HCT116 (cell line): ENCODE data around the gene ZNF594. TPM values are rescaled to one million over a fixed set of nuclear protein-coding genes. Genes with fewer than 3 reads are reported as not detected.

Experiments used
- ATAC-seq: fragments of 200-7000 bp; cut with Tn5 transposase; 2 replicates; pipeline ENCODE4 v1.9.1; 2020; ENCODE audit warnings: mild to moderate bottlenecking, moderate library complexity
- BruUV-seq: library from RNA; stranded (reverse); fragments of 400-500 nt; replicated peaks from 2 replicates; lab custom pipeline; 2021; lab: Mats Ljungman, UMichigan
- CTCF ChIA-PET: fragments of 300-600 bp; sonication (Branson Sonifier 250); formaldehyde crosslinking; loops from one replicate; lab custom pipeline; 2021; ENCODE audit warnings: antibody characterized with exemption; lab: Charles Lee
- POLR2A ChIA-PET: fragments of 300-600, 350-600 bp; sonication (Branson Sonifier 250); formaldehyde crosslinking; loops from one replicate; lab custom pipeline; 2021; ENCODE audit warnings: antibody characterized with exemption; lab: Charles Lee
- RAD21 ChIA-PET, 2 experiments: fragments of 300-600 bp; sonication (Branson Sonifier 250); formaldehyde crosslinking; loops; one replicate each; lab custom pipeline; 2023; ENCODE audit warnings: low total read pairs in 2 of 2; ENCODE audit not compliant: uncharacterized antibody in 2 of 2, unreplicated experiment in 2 of 2, low non-redundant PET in 1 of 2; lab: Charles Lee
- DNase-seq: peaks from one replicate; pipeline ENCODE4 v3.0.0-alpha.2; 2010; ENCODE audit warnings: low read depth, low spot score
- H2AFZ ChIP-seq: fragments of 200-600 bp; shearing (Covaris generic), sonication (generic); 2 replicates; pipeline ENCODE4 v1.6.1; 2017; ENCODE audit warnings: low read depth, mixed run types, mixed read lengths, antibody characterized with exemption, low read length; ENCODE audit not compliant: poor library complexity, severe bottlenecking
- H3K27ac ChIP-seq: 2 replicates; pipeline ENCODE4 v1.5.1; 2012; ENCODE audit warnings: low read depth, low read length
- H3K27me3 ChIP-seq: fragments of 200-600 bp; sonication (generic); 2 replicates; pipeline ENCODE4 v1.6.1; 2016; ENCODE audit warnings: mixed run types, low read length, mixed read lengths; ENCODE audit not compliant: insufficient read depth
- H3K36me3 ChIP-seq, 2 experiments: fragments of 200-500 bp in 1 of 2; fragments of 200-600 bp in 1 of 2; sonication (Bioruptor generic) in 1 of 2; sonication (generic) in 1 of 2; 2 replicates each; pipeline versions ENCODE4 v1.5.1 to v1.6.1; 2014 to 2016; ENCODE audit warnings: low read length in 2 of 2, inconsistent platforms in 1 of 2, mixed read lengths in 1 of 2, mixed run types in 1 of 2; ENCODE audit not compliant: insufficient read depth in 2 of 2, control insufficient read depth in 1 of 2
- H3K4me1 ChIP-seq, 2 experiments: fragments of 200-600 bp in 1 of 2; sonication (generic) in 1 of 2; 2 replicates each; pipeline versions ENCODE4 v1.5.1 to v1.6.1; 2012 to 2017; ENCODE audit warnings: low read length in 2 of 2, inconsistent platforms in 1 of 2, mild to moderate bottlenecking in 1 of 2, mixed read lengths in 1 of 2, mixed run types in 1 of 2, moderate library complexity in 1 of 2; ENCODE audit not compliant: insufficient read depth in 2 of 2, control insufficient read depth in 1 of 2
- H3K4me2 ChIP-seq: fragments of 200-600 bp; sonication (generic); 2 replicates; pipeline ENCODE4 v1.6.1; 2017; ENCODE audit warnings: mixed run types, low read length, mixed read lengths
- H3K4me3 ChIP-seq, 2 experiments: fragments of 200-600 bp in 1 of 2; sonication (generic) in 1 of 2; replicated peaks in 1 of 2; 2 replicates each; pipeline ENCODE4 v1.5.1; 2011 to 2016; ENCODE audit warnings: low read length in 2 of 2, control low read depth in 1 of 2, low read depth in 1 of 2, mild to moderate bottlenecking in 1 of 2, mixed read lengths in 1 of 2, mixed run types in 1 of 2
- H3K79me2 ChIP-seq: fragments of 200-600 bp; sonication (generic); 2 replicates; pipeline ENCODE4 v1.6.1; 2017; ENCODE audit warnings: mild to moderate bottlenecking, mixed run types, low read length, moderate library complexity, mixed read lengths; ENCODE audit not compliant: insufficient read depth
- H3K9ac ChIP-seq: fragments of 200-600 bp; sonication (generic); 2 replicates; pipeline ENCODE4 v1.6.1; 2016; ENCODE audit warnings: low read length, mixed read lengths
- H3K9me2 ChIP-seq: fragments of 200-600 bp; sonication (generic), shearing (Covaris generic); 2 replicates; pipeline ENCODE4 v1.6.1; 2017; ENCODE audit warnings: mixed run types, mild to moderate bottlenecking, moderate library complexity; ENCODE audit not compliant: insufficient read depth
- H3K9me3 ChIP-seq, 2 experiments: fragments of 200-500 bp in 1 of 2; fragments of 200-600 bp in 1 of 2; sonication (Bioruptor generic) in 1 of 2; sonication (generic) in 1 of 2; 2 replicates each; pipeline ENCODE4 v1.6.1; 2014 to 2017; ENCODE audit warnings: low read length in 2 of 2, mixed read lengths in 2 of 2, inconsistent platforms in 1 of 2, low read depth in 1 of 2, mild to moderate bottlenecking in 1 of 2, mixed run types in 1 of 2, moderate library complexity in 1 of 2; ENCODE audit not compliant: control insufficient read depth in 1 of 2, insufficient read depth in 1 of 2
- H4K20me1 ChIP-seq: fragments of 200-600 bp; sonication (generic), shearing (Covaris generic); 2 replicates; pipeline ENCODE4 v1.6.1; 2017; ENCODE audit warnings: mixed run types, mild to moderate bottlenecking, moderate library complexity; ENCODE audit not compliant: insufficient read depth
- CEBPB ChIP-seq: IDR thresholded peaks from 2 replicates; pipeline ENCODE4 v1.6.1; 2012; ENCODE audit warnings: low read depth
- EGR1 ChIP-seq: IDR thresholded peaks from 2 replicates; pipeline ENCODE4 v1.6.1; 2012; ENCODE audit warnings: low read depth
- ELF1 ChIP-seq: IDR thresholded peaks from 2 replicates; pipeline ENCODE4 v1.6.1; 2012; ENCODE audit warnings: low read depth, borderline replicate concordance
- EZH2 ChIP-seq: fragments of 200-600 bp; sonication (generic); IDR thresholded peaks from 2 replicates; pipeline ENCODE4 v1.6.1; 2017; ENCODE audit warnings: antibody characterized with exemption, mixed run types
- EZH2phosphoT487 ChIP-seq: fragments of 200-600 bp; IDR thresholded peaks from 2 replicates; pipeline ENCODE4 v1.6.1; 2018; ENCODE audit warnings: antibody characterized with exemption, borderline replicate concordance
- FOSL1 ChIP-seq: IDR thresholded peaks from 2 replicates; pipeline ENCODE4 v1.6.1; 2012; ENCODE audit warnings: low read depth
- JUND ChIP-seq: IDR thresholded peaks from 2 replicates; pipeline ENCODE4 v1.6.1; 2012
- MAX ChIP-seq: IDR thresholded peaks from 2 replicates; pipeline ENCODE4 v1.6.1; 2012
- POLR2A ChIP-seq: IDR thresholded peaks from 2 replicates; pipeline ENCODE4 v1.7.0; 2011; ENCODE audit warnings: borderline replicate concordance; ENCODE audit not compliant: insufficient read depth, insufficient read length; ENCODE audit errors: extremely low read depth
- POLR2AphosphoS5 ChIP-seq: IDR thresholded peaks from 2 replicates; pipeline ENCODE4 v1.6.1; 2011; ENCODE audit warnings: mild to moderate bottlenecking, low read depth, low read length, moderate library complexity
- RAD21 ChIP-seq: IDR thresholded peaks from 2 replicates; pipeline ENCODE4 v1.6.1; 2012; ENCODE audit warnings: low read depth, mild to moderate bottlenecking
- REST ChIP-seq: IDR thresholded peaks from 2 replicates; pipeline ENCODE4 v1.6.1; 2012; ENCODE audit warnings: low read depth
- SIN3A ChIP-seq: IDR thresholded peaks from 2 replicates; pipeline ENCODE4 v1.6.1; 2012; ENCODE audit warnings: low read depth
- TCF7L2 ChIP-seq: IDR thresholded peaks from 2 replicates; pipeline ENCODE4 v1.7.0; 2011; ENCODE audit warnings: borderline replicate concordance, inconsistent platforms; ENCODE audit not compliant: insufficient read depth, insufficient read length; ENCODE audit errors: extremely low read depth
- YY1 ChIP-seq: IDR thresholded peaks from 2 replicates; pipeline ENCODE4 v1.6.1; 2011; ENCODE audit warnings: low read length, low read depth, moderate library complexity, mild to moderate bottlenecking; ENCODE audit not compliant: insufficient replicate concordance; ENCODE audit errors: extremely low read depth
- ZNF274 ChIP-seq: fragments of 200-500 bp; sonication (Bioruptor generic); IDR thresholded peaks from 2 replicates; pipeline ENCODE4 v1.6.1; 2014; ENCODE audit warnings: mild to moderate bottlenecking, low read depth, low read length, inconsistent platforms
- intact Hi-C: fragments of 100-400 bp; cut with micrococcal nuclease; formaldehyde crosslinking; loops from 2 replicates; pipeline ENCODE4 v1.10.0; 2022
- total RNA-seq: library from RNA; stranded (reverse); gene quantifications from one replicate; pipeline ENCODE4 v1.2.1, GENCODE V29; 2021; ENCODE audit not compliant: unreplicated experiment
- TF ChIP-seq, protein P1 (sequence below): IDR thresholded peaks from 2 replicates; pipeline ENCODE4 v1.6.1; 2011; ENCODE audit warnings: mild to moderate bottlenecking, low read length, moderate library complexity; ENCODE audit not compliant: insufficient replicate concordance; ENCODE audit errors: extremely low read depth

The ZNF594 gene
- total RNA-seq, 1 experiment from 2014 or later: 8.3 TPM

DNA sequence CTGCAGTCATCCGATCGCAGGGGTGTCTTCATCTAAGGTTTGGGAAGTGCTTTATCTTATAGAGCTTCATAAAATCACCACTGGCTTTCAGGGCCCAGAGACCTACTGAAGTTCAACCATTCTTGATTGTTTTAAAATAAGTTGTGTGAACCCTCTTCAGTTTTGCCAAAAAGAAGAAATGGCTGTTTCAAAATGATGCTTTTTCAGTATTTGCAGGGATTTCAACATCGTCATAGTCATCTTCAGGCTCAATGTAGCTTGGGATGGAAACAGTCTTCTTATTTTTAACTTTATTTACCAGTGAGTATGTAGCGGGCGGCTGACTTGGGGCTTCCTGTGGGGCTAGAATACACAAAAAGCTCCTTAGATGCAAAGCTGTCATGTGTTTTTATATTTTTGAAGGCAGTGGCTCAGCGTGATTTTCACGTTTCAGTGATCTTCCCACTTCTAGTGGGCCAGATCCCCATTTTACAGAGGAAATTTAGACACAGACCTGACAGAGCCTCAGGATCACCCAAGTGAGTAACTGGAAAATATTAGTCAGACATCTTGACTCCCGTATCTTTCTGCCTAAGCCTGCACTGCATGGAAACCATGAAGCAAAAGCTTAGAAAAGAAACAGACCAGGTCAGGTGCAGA lies 19.1 kb upstream of the ZNF594 start:
- Histone ChIP-seq H3K9me2 (no peaks in the 10 kb centered on the region), H3K9ac (no peak overlapping the region), H3K36me3 (no peaks in the 10 kb centered on the region), H4K20me1 (no peaks in the 10 kb centered on the region), H3K27me3 (no peaks in the 10 kb centered on the region), H3K4me1 (no peaks in the 10 kb centered on the region), H3K9me3 (no peaks in the 10 kb centered on the region), H3K27ac (no peak overlapping the region), H3K79me2 (no peaks in the 10 kb centered on the region), H3K4me3 (no peak overlapping the region), H3K4me2 (no peak overlapping the region), H2AFZ (no peak overlapping the region)
- intact Hi-C loops: no loop called here
- CTCF ChIA-PET: no interaction called here
- POLR2A ChIA-PET: no interaction called here
- no TSS peak for BruUV-seq
- RAD21 ChIA-PET: no interaction called here
- DNase-seq: no peak
- ATAC-seq: no peak
- TF ChIP-seq EZH2phosphoT487 (no peak), TCF7L2 (no peak), SIN3A (no peak), ZNF274 (no peak), ELF1 (no peak), YY1 (no peak)
- TF ChIP-seq, protein P1, sequence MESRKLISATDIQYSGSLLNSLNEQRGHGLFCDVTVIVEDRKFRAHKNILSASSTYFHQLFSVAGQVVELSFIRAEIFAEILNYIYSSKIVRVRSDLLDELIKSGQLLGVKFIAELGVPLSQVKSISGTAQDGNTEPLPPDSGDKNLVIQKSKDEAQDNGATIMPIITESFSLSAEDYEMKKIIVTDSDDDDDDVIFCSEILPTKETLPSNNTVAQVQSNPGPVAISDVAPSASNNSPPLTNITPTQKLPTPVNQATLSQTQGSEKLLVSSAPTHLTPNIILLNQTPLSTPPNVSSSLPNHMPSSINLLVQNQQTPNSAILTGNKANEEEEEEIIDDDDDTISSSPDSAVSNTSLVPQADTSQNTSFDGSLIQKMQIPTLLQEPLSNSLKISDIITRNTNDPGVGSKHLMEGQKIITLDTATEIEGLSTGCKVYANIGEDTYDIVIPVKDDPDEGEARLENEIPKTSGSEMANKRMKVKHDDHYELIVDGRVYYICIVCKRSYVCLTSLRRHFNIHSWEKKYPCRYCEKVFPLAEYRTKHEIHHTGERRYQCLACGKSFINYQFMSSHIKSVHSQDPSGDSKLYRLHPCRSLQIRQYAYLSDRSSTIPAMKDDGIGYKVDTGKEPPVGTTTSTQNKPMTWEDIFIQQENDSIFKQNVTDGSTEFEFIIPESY: no peak
- TF ChIP-seq, all 23 proteins: peak for 0

DNA sequence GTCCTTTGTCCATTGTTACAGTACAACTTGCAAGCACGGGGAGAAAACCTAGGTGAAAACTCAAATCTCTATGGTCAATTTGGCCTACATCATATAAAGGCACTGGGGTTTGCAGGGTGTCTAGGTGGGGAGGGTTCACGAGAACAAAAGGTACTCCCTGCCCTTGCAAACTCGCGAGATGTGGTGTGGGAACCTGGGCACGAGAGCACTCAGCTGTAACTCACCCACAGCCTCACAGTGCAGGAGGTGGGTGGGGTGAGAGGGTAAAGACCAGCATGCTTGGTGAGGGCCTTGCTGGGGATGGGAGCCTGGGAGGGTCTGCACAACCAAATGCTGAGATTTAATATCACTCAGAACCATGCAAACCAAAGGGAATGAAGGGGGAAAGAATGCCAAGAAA lies 18.4 kb upstream of the ZNF594 start:
- no TSS peak for BruUV-seq
- CTCF ChIA-PET: no interaction called here
- RAD21 ChIA-PET: no interaction called here
- no peak overlapping the region for H3K4me2 ChIP-seq
- no peaks in the 10 kb centered on the region for H3K27me3 ChIP-seq
- H3K9ac ChIP-seq: no peak overlapping the region
- H3K27ac ChIP-seq: no peak overlapping the region
- no peak overlapping the region for H2AFZ ChIP-seq
- POLR2A ChIA-PET: no interaction called here
- no peaks in the 10 kb centered on the region for H4K20me1 ChIP-seq
- intact Hi-C loops: no loop called here
- no peaks in the 10 kb centered on the region for H3K9me2 ChIP-seq
- H3K79me2 ChIP-seq: no peaks in the 10 kb centered on the region
- no peak overlapping the region for H3K4me3 ChIP-seq
- DNase-seq (no peak), ATAC-seq (no peak)
- no peaks in the 10 kb centered on the region for H3K36me3 ChIP-seq
- H3K4me1 ChIP-seq: no peaks in the 10 kb centered on the region
- H3K9me3 ChIP-seq: no peaks in the 10 kb centered on the region
- TF ChIP-seq JUND (no peak), RAD21 (no peak), EGR1 (no peak), MAX (no peak), FOSL1 (no peak), EZH2 (no peak), REST (no peak), CEBPB (no peak), YY1 (no peak), POLR2A (no peak), POLR2AphosphoS5 (no peak)
